NOMO-1 treated with DMSO at 0.1 percent for 48 hours (cell line): ENCODE measurements around the gene EML2.
A peak's percentile ranks its signal among the peaks of the same experiment; 100 is the strongest.

Experiments used
- DNase-seq: peaks from one replicate; lab custom pipeline; 2025; ENCODE audit not compliant: unreplicated experiment; lab: John Stamatoyannopoulos, UW

EML2 gene

DNA sequence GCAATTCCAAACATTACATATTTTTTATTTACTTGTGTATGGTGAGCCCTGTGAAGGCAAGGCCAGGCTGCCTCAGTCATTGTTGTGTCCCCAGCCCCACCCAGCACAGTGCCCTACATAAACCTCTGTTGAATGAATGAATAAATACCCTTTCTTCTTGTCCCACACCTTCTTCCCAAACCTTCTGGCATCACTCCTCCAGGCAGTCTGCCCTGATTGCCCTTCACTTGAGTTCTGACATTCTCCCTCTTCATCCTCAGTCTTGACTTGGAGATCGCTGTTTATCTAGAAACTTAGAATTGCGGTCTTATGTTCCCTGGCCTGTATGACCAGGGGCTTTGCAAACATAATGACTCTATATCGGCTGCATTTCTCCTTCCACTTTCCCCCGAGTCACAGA is 49.4 kb downstream of the EML2 start:
- no peak for DNase-seq

DNA sequence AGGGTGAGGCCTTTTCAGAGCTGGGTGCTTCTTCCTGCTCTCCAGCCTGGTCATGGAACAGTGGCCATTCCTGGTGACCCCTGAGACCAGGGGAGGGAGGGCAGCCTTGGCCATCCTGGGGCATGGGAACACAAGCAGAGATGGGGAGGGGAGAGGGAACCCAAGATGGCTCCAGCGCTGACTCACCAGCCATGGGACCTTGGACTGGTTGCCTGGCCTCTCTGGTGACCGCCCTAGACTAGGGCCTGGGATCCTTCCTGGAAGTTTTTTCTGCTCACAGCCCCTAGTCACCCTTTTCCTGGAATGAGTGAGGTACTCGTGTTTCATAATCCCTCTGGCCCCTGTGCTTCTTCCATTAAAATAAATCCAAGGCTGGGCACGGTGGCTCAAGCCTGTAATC is 51.3 kb downstream of the EML2 start:
- DNase-seq = no peak

DNA sequence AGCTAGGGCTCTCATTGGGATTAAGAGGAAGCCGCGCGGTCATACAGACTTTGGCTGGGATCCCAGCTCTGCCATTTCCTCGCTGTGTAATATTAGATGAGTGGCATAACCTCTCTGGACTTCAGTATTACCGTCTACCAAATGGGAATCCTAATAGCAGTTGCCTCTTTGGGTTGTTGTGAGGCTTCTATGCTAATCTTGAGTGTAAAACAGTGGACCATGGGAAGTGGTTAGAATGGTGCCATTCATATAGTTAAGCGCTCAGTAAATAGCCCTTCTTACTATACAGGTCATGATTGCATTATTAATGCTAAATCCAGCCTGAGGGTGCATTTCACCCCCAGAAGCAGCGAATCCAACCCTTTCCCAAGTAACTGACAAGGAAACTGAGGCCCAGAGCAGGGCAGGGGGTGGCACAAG is 54.0 kb downstream of the EML2 start:
- no peak for DNase-seq

DNA sequence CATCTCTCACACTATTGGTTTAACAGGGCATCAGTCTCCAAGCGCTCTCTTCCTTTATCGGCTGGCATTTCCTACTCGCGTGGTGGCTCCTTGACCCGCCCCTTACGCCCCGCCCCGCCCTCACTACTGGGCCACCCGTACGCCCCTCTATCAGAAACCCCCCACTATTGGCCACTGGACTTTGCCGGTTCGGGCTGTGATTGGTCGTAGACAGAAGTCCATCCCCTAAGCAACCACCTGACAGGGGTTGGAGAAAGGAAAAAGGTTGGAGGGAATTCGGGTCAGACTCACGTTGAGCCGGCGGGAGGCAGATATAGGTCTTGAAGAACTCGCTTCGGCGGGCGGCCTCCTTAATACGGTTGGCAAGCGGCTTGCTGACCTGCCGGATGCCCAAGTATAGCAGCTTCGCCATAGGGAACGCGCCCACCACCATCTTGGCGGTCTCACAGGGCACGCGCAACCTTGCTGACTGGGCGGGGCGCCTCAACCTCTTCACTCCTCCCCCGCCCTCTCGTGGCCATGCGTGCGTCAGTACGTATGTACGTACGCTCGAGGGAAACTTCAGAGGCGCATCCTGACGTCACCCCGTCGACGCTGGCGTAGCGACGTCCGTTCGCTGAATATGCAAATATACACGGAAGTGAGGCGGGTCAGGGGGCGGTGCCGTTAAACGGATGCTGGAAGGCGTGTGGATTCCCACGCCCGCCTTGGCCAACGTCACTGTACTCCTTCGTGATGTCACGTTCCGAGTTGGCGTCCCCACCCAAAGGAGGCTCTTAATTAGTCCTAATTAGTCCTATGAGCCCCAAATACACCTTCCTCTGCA is 54.7 kb downstream of the EML2 start, which contains the start of gene OPA3:
Gene OPA3 (minus strand): TSS at position 471 of the 826 bp plus-strand sequence. CDS start 38 bp downstream, at position 433.
- DNase-seq = peak; percentile 99

DNA sequence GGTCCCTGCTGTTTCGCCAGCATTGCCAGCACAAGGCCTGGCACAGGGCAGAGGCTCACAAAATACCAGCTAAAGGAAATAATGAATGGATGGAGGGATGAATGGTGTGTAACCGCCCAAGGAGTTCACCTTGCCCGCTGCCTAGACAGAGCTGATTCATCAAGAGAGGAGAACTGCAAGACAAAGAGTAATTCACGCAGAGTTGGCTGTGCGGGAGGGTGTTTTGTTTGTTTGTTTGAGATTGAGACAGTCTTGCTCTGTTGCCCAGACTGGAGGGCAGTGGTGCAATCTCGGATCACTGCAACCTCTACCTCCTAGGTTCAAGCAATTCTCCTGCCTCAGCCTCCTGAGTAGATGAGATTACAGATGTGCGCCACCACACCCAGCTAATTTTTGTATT is 57.6 kb downstream of the EML2 start:
- DNase-seq = no peak

DNA sequence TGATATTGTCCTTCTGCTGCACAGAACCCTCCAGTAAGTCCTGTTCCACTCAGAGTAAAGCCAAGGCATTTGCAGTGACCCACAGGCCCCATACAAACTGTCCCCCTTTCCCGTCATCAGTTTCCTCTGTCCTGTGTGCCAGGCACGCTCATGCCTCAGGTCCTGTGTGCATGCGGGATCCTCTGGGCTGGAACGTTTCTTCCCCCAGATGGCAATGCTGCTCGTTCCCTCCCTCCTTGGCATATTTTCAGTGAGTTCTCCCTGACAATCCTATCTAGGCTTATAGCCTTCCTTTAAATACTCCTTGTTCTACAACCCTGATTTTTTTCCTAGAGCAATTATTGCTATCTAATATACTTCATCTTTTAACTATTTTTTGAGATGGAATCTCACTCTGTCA is 60.3 kb downstream of the EML2 start:
- no peak for DNase-seq

DNA sequence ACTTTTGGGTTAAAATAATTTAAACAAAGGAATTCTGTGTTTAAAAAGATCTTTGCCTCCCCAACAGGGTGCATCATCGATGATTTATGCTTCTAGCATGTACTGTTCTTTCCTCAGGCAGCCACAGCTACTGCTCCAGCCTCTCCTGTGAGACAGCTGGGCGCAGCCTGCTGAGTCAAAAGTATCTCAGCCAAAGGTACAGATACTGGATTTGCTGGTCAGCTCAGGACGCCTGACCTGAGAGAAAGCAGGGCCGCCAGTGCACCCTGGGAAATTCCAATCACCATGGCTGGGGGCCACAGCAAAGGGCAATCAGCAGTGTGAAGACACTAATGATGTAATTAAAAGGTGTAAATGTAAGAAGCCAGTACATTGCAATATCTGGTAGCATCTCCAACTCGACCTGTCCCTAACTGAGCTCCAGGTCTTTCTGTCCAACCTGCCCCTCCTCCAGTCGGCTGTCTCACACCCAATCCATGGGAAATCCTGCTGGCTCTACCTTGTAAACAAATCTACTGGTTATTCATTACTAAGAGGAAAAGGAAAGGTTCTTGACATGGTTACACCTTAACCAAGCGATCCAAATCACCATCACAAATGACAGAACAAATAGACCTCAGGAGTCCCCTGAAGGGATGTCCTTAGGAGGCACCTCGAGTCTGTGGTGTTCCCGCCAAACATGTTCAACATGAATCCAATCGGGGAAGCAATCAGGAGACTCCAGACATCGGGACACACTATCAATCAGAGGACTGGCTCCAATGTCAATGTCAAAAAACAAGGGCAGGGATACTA is 61.9 kb downstream of the EML2 start:
- DNase-seq = no peak

DNA sequence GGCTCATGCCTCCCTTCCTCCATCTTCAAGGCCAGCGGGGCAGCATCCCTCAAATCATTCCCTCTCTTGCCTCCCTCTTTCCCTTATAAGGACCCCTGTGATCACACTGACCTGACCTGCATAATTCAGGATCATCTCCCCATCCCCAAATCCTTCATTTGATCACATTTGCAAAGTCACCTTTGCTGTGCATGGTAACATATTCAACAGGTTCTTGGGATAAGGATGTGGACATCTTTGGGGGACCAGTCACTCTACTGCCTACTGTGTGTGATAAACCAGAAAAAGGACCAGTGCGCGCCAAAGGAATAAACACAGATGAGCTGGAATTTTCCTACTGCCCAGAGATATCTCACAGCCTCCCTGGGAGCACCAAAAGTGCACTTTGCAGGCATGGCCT is 62.5 kb downstream of the EML2 start:
- DNase-seq = no peak

DNA sequence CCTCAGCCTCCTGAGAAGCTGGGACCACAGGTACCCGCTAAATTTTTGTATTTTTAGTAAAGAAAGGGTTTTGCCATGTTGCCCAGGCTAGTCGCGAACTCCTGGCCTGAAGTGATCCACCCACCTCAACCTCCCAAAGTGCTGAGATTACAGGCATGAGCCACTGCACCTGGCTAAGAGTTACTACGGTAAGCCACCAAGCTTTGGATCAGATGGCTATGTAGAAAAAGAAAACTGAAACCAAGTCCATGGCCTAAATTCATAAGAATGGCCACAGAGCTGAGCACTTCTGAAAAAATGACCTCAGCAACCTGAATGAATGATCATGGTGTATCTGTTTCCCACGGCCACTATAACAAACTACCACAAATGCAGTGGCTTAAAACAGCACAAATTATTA is 64.0 kb downstream of the EML2 start:
- no peak for DNase-seq

DNA sequence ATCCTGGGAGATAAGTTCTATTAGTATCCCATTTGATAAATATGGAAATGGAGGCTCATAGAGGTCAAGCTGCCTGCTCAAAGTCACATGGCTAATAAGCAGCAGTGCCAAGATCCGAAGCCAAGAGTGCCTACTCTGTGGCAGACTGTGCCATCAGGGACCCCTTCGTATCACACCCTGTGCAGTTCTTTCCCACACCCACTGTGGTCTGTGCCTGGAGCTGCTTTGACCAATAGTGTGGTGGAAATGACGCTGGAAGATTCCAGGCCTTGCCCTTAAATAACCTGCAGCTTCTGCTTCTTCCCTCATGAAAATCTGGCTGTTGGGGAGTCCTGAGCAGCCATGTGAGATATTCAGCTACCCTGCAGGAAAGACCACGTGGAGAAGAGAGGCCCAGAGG is 64.7 kb downstream of the EML2 start:
- DNase-seq = no peak

DNA sequence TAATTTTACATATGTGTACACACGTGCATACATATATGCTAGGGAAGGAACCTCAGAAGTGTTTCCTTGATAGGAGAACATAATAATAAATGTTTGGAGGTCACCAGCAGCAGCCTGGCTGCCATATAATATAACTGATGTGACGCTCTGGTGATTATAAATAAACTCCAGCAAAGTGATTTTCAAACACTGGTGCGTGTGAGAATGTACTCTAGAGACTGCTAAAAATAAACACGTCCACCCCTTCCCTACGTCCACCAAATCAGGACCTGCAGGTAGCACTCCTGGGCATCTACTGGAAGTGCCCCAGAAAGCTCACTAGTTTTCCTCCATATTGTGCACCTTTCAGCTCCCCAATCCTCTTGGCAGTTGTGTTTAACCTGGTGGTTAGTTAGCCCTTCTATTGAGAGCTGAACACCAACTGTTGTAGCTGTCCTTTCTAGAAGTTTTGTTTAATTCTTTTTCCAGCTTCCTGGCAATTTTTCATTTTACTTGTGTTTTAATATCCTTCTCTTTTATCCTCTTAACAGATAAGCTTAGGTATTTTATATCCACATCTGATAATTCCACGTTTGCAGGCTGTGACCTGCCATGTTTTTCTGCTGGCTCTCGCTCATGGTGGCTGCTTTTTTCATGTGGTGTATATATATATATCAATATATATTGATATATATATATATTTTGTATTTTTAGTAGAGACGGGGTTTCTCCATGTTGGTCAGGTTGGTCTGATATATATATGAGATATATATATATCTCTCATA is 67.6 kb downstream of the EML2 start:
- no peak for DNase-seq

DNA sequence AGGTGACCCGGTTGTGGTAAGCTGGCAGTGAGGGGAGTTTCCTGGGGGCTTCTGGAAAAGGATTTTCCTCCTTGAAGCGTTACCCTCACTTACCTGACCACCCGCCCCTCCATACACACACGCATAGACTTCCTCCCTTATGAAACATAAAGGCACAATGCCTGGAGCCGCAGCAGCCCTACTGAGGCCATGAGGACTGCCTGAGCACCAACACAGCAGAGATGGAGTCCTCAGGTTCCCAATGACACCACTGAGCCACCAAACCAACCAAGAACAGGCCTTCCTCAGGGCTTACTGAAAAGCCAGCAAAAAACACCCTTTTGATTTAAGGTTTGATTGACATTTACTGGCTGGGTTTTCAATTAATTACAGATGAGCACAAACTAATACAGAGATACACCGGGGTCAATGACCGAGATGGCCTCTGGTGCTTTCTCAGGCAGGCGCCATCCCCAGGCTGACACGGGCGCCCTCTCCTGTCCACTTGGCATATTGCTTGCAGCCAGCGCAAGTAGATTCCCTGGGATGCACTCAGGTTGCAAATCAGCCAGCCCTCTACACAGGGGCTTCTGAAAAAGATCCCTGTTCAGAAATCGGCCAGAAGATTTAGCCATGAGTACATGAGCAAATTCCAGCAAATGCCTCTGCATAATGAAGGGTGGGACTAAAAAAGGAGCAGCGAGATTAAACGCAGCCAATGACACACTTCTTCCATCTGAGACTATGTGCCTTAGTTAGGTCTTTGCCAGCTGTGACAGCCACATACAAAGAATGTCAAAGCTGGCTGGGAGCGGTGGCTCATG is 69.4 kb downstream of the EML2 start:
- DNase-seq = peak; percentile 5

DNA sequence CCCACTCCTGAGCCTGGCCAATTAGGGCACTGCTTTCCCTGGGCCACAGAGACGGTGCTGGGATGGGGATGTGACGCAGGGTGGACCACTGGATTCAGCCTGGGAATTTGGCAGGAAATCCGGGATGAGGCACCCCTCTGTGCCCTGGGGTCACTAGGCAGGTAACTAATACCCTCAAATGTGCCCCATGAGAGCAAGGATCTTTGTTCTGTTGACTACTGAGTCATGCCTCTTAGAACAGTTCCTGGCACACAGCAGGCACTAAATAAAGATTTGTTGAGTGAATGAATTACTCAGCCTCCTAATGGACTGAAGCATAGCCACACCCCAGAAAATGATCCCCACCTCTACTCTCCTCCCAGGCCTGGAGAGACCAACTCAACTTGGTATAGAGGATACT is 70.5 kb downstream of the EML2 start:
- DNase-seq = no peak

DNA sequence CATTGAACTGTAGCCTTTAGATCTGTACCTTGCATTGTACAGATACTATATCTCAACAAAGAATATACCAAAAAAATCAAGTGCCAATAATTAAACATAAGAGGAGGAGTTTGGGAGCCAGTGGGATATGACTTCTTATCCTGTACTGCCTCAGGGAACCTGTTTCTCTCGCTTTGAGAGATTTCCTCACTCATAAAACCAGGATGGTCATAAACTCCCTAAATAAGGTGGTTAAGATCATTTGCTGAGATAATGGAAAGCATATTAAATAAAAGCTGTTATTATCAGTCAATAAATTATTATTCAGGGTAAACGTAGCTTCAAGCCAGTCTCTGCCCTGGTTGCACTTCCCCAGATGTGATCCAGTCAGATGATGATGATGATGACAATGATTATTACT is 71.6 kb downstream of the EML2 start:
- no peak for DNase-seq

DNA sequence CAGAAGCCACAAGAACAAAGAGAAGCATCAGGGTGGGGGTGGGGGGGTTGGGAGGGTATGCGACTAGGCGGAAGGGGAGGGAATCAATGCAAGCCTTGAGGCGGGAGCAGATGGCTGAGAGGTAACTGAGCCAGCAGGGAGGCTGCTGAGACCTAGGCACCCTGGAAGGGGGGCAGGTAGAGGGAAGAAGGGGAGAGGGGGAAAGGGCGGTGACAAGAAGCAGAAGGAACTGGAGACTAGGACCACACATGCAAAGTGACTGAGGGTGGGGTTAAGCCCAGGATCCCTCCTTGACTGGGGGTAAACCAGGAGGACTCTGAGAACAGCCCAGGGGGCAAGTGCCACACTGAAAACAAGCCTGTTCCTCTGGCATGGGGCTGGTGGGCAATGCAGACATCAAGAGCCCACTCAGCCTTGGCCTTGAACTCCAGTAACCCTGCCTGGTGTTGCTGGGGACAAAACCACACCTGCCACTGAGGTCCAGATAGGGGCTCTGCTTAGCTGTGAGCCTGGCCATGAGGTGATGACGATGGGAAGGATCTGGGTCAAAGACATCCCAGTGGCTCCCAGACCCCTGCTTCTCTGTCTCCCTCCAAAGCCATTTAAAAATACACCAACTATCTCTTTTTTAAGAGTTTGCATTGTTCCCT is 74.9 kb downstream of the EML2 start:
- no peak for DNase-seq

DNA sequence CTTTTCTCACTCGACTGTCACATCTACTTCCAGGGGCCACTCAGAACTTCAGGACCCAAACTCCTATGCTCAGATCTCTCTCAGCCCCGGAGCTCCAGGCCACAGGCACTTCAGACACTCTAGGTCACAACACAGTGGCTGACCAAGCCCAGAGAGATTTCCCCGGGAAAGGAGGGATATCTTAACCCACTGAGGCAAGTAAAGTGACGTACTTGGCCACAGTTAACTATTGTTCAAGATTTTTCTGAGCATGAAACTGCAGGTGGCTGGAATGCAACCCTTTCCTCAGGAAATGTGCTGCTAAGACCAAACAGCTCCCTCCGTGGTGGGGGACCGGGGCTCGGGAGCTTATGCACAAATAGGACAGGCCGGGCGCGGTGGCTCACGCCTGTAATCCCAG is 78.5 kb downstream of the EML2 start:
- DNase-seq = no peak

DNA sequence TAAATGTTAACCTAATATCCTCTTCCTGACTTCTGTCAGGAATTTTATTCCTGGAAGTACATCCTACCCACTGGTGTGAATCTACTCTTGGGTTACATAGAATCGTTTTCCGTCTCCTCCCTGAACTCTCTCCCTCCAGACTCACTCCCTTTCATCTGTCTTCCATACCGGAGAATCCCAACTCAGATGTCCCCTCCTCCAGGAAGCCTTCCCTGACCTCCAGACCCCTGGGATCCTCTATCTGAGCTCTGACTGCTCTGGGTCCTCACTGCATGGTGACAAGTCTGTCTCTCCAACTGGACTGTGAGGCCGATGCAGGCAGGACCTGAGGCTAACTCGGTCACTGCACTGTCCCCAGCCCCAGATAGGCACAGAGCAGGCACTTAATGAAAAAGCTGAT is 79.2 kb downstream of the EML2 start:
- no peak for DNase-seq
